ENCODE data around the gene LHX3. TPM values are rescaled to one million over a fixed set of nuclear protein-coding genes. Genes with fewer than 3 reads are reported as not detected.
A peak's percentile ranks its signal among the peaks of the same experiment; 100 is the strongest.

The LHX3 gene
- total and polyA plus RNA-seq, 2 donors (not counting 1 experiment from before 2014, with no cell fraction given): 0.07 to 0.30 TPM

- H3K4me3 ChIP-seq (ENCODE audit: control extremely low read depth in 1 of 5, extremely low read depth in 1 of 5, insufficient read depth in 1 of 5, low read depth in 2 of 5, low read length in 4 of 5): peak overlapping the region in 4 of 5 experiments; percentile 19 to 47 (median 35)
- H3K27ac Mint-ChIP-seq: peak overlapping the region; percentile 98
- peak overlapping the region; percentile 95 to 100 for H3K27ac ChIP-seq (ENCODE audit: low read length in 2 of 2)
Measured at GRCh38 chr9:136225366-136225747, 20.4 kb upstream of the LHX3 start.

More at GRCh38 chr9:136225366-136225747, 20.4 kb upstream of the LHX3 start:
- Histone ChIP-seq H3K79me2 (ENCODE audit: control insufficient read depth, insufficient read depth, low read length) (peaks cover 91% of the 10 kb centered on the region), H3K9me3 (ENCODE audit: control extremely low read depth in 1 of 3, control insufficient read depth in 2 of 3, insufficient read depth in 1 of 3, low read length in 2 of 3) (peaks cover 0 to 10% (median 0%) of the 10 kb centered on the region in 3 donors), H3K9ac (ENCODE audit: low read length) (peak overlapping the region; percentile 61), H3K4me2 (replicated peaks; ENCODE audit: low read depth, low read length, poor library complexity, severe bottlenecking) (peak overlapping the region; percentile 73), H3K36me3 (replicated peaks in 1 of 2; ENCODE audit: control extremely low read depth in 1 of 2, control insufficient read depth in 1 of 2, extremely low read depth in 1 of 2, insufficient read depth in 2 of 2, low read length in 1 of 2) (peaks cover 0 to 71% of the 10 kb centered on the region in 2 experiments), H3K27me3 (replicated peaks in 1 of 4; ENCODE audit: control extremely low read depth in 1 of 4, control insufficient read depth in 3 of 4, insufficient read depth in 4 of 4, low read length in 3 of 4) (no peaks in the 10 kb centered on the region), H3K4me1 (ENCODE audit: control insufficient read depth in 2 of 2, insufficient read depth in 2 of 2, low read length in 2 of 2) (peaks cover 40 to 71% of the 10 kb centered on the region in 2 donors), H2AFZ (ENCODE audit: insufficient read depth, low read depth, low read length, poor library complexity, severe bottlenecking) (peak overlapping the region; percentile 48), H4K20me1 (ENCODE audit: control insufficient read depth, insufficient read depth, low read length, poor library complexity, severe bottlenecking) (peaks cover 77% of the 10 kb centered on the region)
- WGBS (ENCODE audit: insufficient coverage): 32% methylated on average over 17 of the region's 19 CpGs
- CTCF ChIA-PET: interaction anchor here (0.9 to 7.7 kb wide), 8 partner anchors 16 to 263 kb away, joined by 3 to 102 read pairs (median 6); no protein-coding TSS in a partner anchor
- ATAC-seq (ENCODE audit: low read depth): peak; percentile 70
- no peaks in the 10 kb centered on the region for H3K27me3 Mint-ChIP-seq
- peak overlapping the region; percentile 86 for H3K4me3 Mint-ChIP-seq
- H3K4me1 Mint-ChIP-seq: peaks cover 75% of the 10 kb centered on the region
- H3K9me3 Mint-ChIP-seq (ENCODE audit: insufficient read depth): no peaks in the 10 kb centered on the region
- DNase-seq: peak; percentile 92
- POLR2A ChIA-PET: interaction anchor here (0.6 to 6.4 kb wide), 9 partner anchors 8 to 42 kb away, joined by 3 to 53 read pairs (median 4); no protein-coding TSS in a partner anchor
- intact Hi-C loops (cut with micrococcal nuclease): loop anchor here (1.0 kb wide), 5 partner anchors 15 to 107 kb away; partner anchors contain the start of gene TMEM250
- TF ChIP-seq CTCF (IDR thresholded peaks at IDR 0.05) (no peak), EZH2 (IDR thresholded peaks at IDR 0.05; ENCODE audit: borderline replicate concordance, insufficient read depth, low read depth, low read length, poor library complexity, severe bottlenecking) (no peak)

All from B cell (primary cell).